IMR-90 (cell line): Measurements from ENCODE around the gene IRF2BP2. TPM values are rescaled to one million over a fixed set of nuclear protein-coding genes. Genes with fewer than 3 reads are reported as not detected.

ENCODE experiments used
- ATAC-seq: fragments of 200-7000 bp; cut with Tn5 transposase; 2 replicates; pipeline ENCODE4 v1.9.1; 2020; ENCODE audit warnings: low read depth, mild to moderate bottlenecking, moderate library complexity
- BruUV-seq: library from RNA; stranded (reverse); fragments of 400-500 nt; replicated peaks from 2 replicates; lab custom pipeline; 2021; lab: Mats Ljungman, UMichigan
- CTCF ChIA-PET: fragments of 300-600 bp; formaldehyde crosslinking; extraction: SDS; loops from one replicate; lab custom pipeline; 2021; ENCODE audit warnings: antibody characterized with exemption; lab: Yijun Ruan, JAX
- POLR2A ChIA-PET: fragments of 300-600 bp; sonication (Branson Sonifier 250); formaldehyde crosslinking; loops from one replicate; lab custom pipeline; 2022; ENCODE audit warnings: antibody characterized with exemption; ENCODE audit not compliant: unreplicated experiment; lab: Charles Lee
- DNase-seq: peaks from one replicate; pipeline ENCODE4 v3.0.0; 2013
- H2AFZ ChIP-seq: replicated peaks from 2 replicates; pipeline ENCODE3; 2013; ENCODE audit warnings: low read length, mild to moderate bottlenecking; ENCODE audit not compliant: poor library complexity
- H2AK5ac ChIP-seq: 2 replicates; pipeline ENCODE4 v1.6.1; 2013; ENCODE audit warnings: low read depth, low read length, inconsistent platforms
- H2AK9ac ChIP-seq: replicated peaks from 2 replicates; pipeline ENCODE3; 2013; ENCODE audit warnings: mild to moderate bottlenecking, low read depth, low read length, moderate library complexity; ENCODE audit not compliant: poor library complexity
- H2BK120ac ChIP-seq: 2 replicates; pipeline ENCODE4 v1.6.1; 2013; ENCODE audit warnings: low read depth, low read length, inconsistent platforms
- H2BK15ac ChIP-seq: 3 replicates; pipeline ENCODE4 v1.6.1; 2013; ENCODE audit warnings: low read depth, low read length, inconsistent platforms
- H2BK20ac ChIP-seq: 2 replicates; pipeline ENCODE4 v1.6.1; 2013; ENCODE audit warnings: low read depth, mild to moderate bottlenecking, inconsistent platforms, low read length, moderate library complexity
- H2BK5ac ChIP-seq: 2 replicates; pipeline ENCODE4 v1.6.1; 2013; ENCODE audit warnings: mild to moderate bottlenecking, low read depth, low read length, inconsistent platforms; ENCODE audit not compliant: poor library complexity, severe bottlenecking
- H3K14ac ChIP-seq: replicated peaks from 2 replicates; pipeline ENCODE4 v1.6.1; 2013; ENCODE audit warnings: low read depth, low read length, inconsistent platforms
- H3K18ac ChIP-seq: 2 replicates; pipeline ENCODE4 v1.6.1; 2013; ENCODE audit warnings: low read depth, low read length, control low read depth
- H3K23ac ChIP-seq: 2 replicates; pipeline ENCODE4 v1.6.1; 2013; ENCODE audit warnings: low read depth, low read length, inconsistent platforms
- H3K27ac ChIP-seq: 2 replicates; pipeline ENCODE4 v1.5.1; 2013; ENCODE audit warnings: mild to moderate bottlenecking, control low read depth, low read length; ENCODE audit not compliant: insufficient read depth
- H3K27me3 ChIP-seq: 2 replicates; pipeline ENCODE4 v1.6.1; 2013; ENCODE audit warnings: low read length; ENCODE audit not compliant: control insufficient read depth, insufficient read depth
- H3K36me3 ChIP-seq: 2 replicates; pipeline ENCODE4 v1.6.1; 2013; ENCODE audit warnings: low read length, mixed read lengths; ENCODE audit not compliant: control insufficient read depth, insufficient read depth
- H3K4ac ChIP-seq: 2 replicates; pipeline ENCODE4 v1.6.1; 2013; ENCODE audit warnings: low read depth, low read length, inconsistent platforms
- H3K4me1 ChIP-seq: 2 replicates; pipeline ENCODE4 v1.6.1; 2013; ENCODE audit warnings: low read length, mixed read lengths; ENCODE audit not compliant: control insufficient read depth, insufficient read depth
- H3K4me2 ChIP-seq: 2 replicates; pipeline ENCODE4 v1.6.1; 2013; ENCODE audit warnings: low read depth, mild to moderate bottlenecking, control low read depth, low read length, moderate library complexity
- H3K4me3 ChIP-seq: 2 replicates; pipeline ENCODE4 v1.5.1; 2013; ENCODE audit warnings: low read depth, mild to moderate bottlenecking, control low read depth, low read length, moderate library complexity; ENCODE audit not compliant: insufficient read depth
- H3K56ac ChIP-seq: 2 replicates; pipeline ENCODE4 v1.6.1; 2013; ENCODE audit warnings: low read length, inconsistent platforms; ENCODE audit not compliant: insufficient read depth; ENCODE audit errors: extremely low read depth
- H3K79me1 ChIP-seq, 2 experiments: 2 replicates each; pipeline ENCODE4 v1.6.1; 2013; ENCODE audit warnings: low read length in 2 of 2, inconsistent platforms in 1 of 2, low read depth in 1 of 2
- H3K9ac ChIP-seq: 2 replicates; pipeline ENCODE4 v1.6.1; 2013; ENCODE audit warnings: low read depth, low read length, control low read depth
- H3K9me1 ChIP-seq: 2 replicates; pipeline ENCODE4 v1.6.1; 2013; ENCODE audit warnings: low read length, inconsistent platforms; ENCODE audit not compliant: insufficient read depth
- H3K9me3 ChIP-seq: 2 replicates; pipeline ENCODE4 v1.6.1; 2013; ENCODE audit warnings: low read length; ENCODE audit not compliant: control insufficient read depth, insufficient read depth
- H4K20me1 ChIP-seq: 2 replicates; pipeline ENCODE4 v1.6.1; 2013; ENCODE audit warnings: low read length, inconsistent platforms; ENCODE audit not compliant: insufficient read depth
- H4K5ac ChIP-seq: 2 replicates; pipeline ENCODE4 v1.6.1; 2013; ENCODE audit warnings: mild to moderate bottlenecking, low read depth, low read length, control low read depth
- H4K8ac ChIP-seq, 2 experiments: 2 replicates each; pipeline ENCODE4 v1.6.1; 2013; ENCODE audit warnings: low read depth in 2 of 2, low read length in 2 of 2, control low read depth in 1 of 2, inconsistent platforms in 1 of 2
- H4K91ac ChIP-seq: 2 replicates; pipeline ENCODE4 v1.6.1; 2013; ENCODE audit warnings: low read depth, low read length, inconsistent platforms; ENCODE audit not compliant: insufficient read depth
- BHLHE40 ChIP-seq: fragments of 150-350 bp; IDR thresholded peaks from 2 replicates; pipeline ENCODE4 v1.6.1; 2016; ENCODE audit warnings: mild to moderate bottlenecking, low read depth, low read length
- MAFK ChIP-seq: IDR thresholded peaks from 2 replicates; pipeline ENCODE4 v1.6.1; 2012; ENCODE audit warnings: low read depth, low read length, improper control_type of control experiment
- MAZ ChIP-seq: IDR thresholded peaks from 2 replicates; pipeline ENCODE4 v1.6.1; 2012; ENCODE audit warnings: low read depth, mild to moderate bottlenecking, low read length, improper control_type of control experiment, moderate library complexity, borderline replicate concordance
- NFE2L2 ChIP-seq: fragments of 150-350 bp; IDR thresholded peaks from 2 replicates; pipeline ENCODE4 v1.6.1; 2016; ENCODE audit warnings: low read depth, mild to moderate bottlenecking, low read length
- POLR2A ChIP-seq: IDR thresholded peaks from 2 replicates; pipeline ENCODE4 v1.6.1; 2012; ENCODE audit warnings: mild to moderate bottlenecking, low read depth, low read length
- RAD21 ChIP-seq: IDR thresholded peaks from 2 replicates; pipeline ENCODE4 v1.6.1; 2012; ENCODE audit warnings: low read length, improper control_type of control experiment
- RCOR1 ChIP-seq: IDR thresholded peaks from 2 replicates; pipeline ENCODE4 v1.6.1; 2012; ENCODE audit warnings: mild to moderate bottlenecking, low read length, improper control_type of control experiment; ENCODE audit not compliant: insufficient replicate concordance
- RFX5 ChIP-seq: IDR thresholded peaks from 2 replicates; pipeline ENCODE4 v1.8.0; 2012; ENCODE audit warnings: low read depth, mild to moderate bottlenecking, low read length, moderate library complexity
- SMC3 ChIP-seq: fragments of 150-350 bp; IDR thresholded peaks from 2 replicates; pipeline ENCODE4 v1.6.1; 2016; ENCODE audit warnings: low read depth, mild to moderate bottlenecking, antibody characterized with exemption, low read length, moderate library complexity
- WGBS, 2 experiments: methylation state at CpG; one replicate each; pipeline versions ENCODE4 v1.1.5 to v1.1.7; 2013; ENCODE audit warnings: missing lambda C conversion rate in 2 of 2; ENCODE audit not compliant: insufficient read length in 1 of 2; ENCODE audit errors: extremely low coverage in 2 of 2; 5-methylcytosine and 5-hydroxymethylcytosine counted together
- dilution Hi-C: fragments of 300-500 bp; cut with HindIII; formaldehyde crosslinking; loops from one replicate; pipeline ENCODE4 v1.14.3; 2018; ENCODE audit warnings: low sequenced_read_pairs; ENCODE audit not compliant: unreplicated experiment
- in situ Hi-C: fragments of 300-500 bp; cut with MboI; formaldehyde crosslinking; loops from 3 replicates; pipeline ENCODE4 v1.14.3; 2019; ENCODE audit warnings: low sequenced_read_pairs, inconsistent platforms, mixed read lengths
- intact Hi-C: fragments of 100-400 bp; cut with micrococcal nuclease; formaldehyde crosslinking; loops from 2 replicates; pipeline ENCODE4 v1.10.0; 2022
- polyA plus RNA-seq, 3 experiments: library from polyadenylated mRNA; depleted of rRNA; stranded (reverse); fragments of >200 nt; gene quantifications; 2 replicates each; pipeline ENCODE4 v1.2.3, GENCODE V29; 2012; ENCODE audit warnings: low replicate concordance in 1 of 3
- total RNA-seq: library from RNA; depleted of rRNA; stranded (reverse); fragments of >200 nt; gene quantifications from 2 replicates; pipeline ENCODE4 v1.2.3, GENCODE V29; 2012
- TF ChIP-seq, protein P1 (sequence below): fragments of 150-350 bp; IDR thresholded peaks from 2 replicates; pipeline ENCODE4 v1.6.1; 2016; ENCODE audit warnings: low read depth, mild to moderate bottlenecking, low read length, moderate library complexity, borderline replicate concordance
- TF ChIP-seq, protein P2 (sequence below): conservative IDR thresholded peaks from 2 replicates; pipeline ENCODE4 v1.5.1; 2012; ENCODE audit warnings: mild to moderate bottlenecking, low read depth, low read length, improper control_type of control experiment

Gene IRF2BP2
- total and polyA plus RNA-seq, 2 of the 4 experiments (the other 2 are of a cell fraction), result 47.0 to 66.6 TPM

DNA sequence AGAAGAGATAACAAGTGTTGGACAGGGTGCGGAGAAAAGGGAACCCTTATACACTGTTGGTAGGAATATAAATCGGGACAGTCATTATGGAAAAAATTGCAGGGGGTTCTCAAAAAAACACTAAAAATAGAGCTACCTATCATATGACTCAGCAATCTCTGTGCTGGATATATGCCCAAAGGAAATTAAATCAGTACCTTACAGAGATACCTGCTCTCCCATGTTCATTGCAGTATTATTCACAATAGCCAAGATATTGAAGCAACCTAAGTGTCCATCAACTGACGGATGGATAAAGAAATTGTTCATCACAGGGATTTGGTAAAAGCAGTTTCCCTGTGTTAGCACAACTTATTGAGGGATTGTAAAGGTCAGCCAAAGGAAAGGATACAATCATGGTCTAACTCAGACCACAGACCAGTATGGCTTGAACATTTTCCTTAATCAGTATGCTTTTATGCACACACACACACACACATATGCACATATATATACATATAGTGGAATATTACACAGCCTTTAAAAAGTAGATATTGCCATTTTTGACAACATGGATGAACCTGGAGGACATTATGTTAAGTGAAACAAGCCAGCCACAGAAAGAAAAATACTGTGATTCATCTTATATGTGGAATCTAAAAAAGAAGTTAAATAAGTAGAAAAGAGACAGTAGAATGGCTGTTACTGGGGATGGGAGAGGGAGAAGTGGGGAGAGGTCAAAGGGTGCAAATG lies 44.2 kb upstream of the IRF2BP2 start:
- Histone ChIP-seq H3K36me3 (no peaks in the 10 kb centered on the region), H4K5ac (no peak overlapping the region), H2BK5ac (no peak overlapping the region), H3K27me3 (no peaks in the 10 kb centered on the region), H3K27ac (no peak overlapping the region), H4K91ac (no peak overlapping the region), H2AFZ (no peak overlapping the region), H4K8ac (no peak overlapping the region), H4K20me1 (no peaks in the 10 kb centered on the region), H2AK5ac (no peak overlapping the region), H3K18ac (no peak overlapping the region), H3K4me1 (peaks cover 18% of the 10 kb centered on the region), H2BK20ac (no peak overlapping the region), H2BK15ac (no peak overlapping the region), H3K14ac (no peak overlapping the region), H3K79me1 (peaks cover 0 to 10% of the 10 kb centered on the region in 2 experiments; a peak in 1 of 4 replicates), H3K4me2 (no peak overlapping the region), H3K4me3 (no peak overlapping the region), H3K4ac (no peak overlapping the region), H2BK120ac (no peak overlapping the region), H3K9ac (no peak overlapping the region), H3K9me3 (no peaks in the 10 kb centered on the region), H3K56ac (no peak overlapping the region), H3K9me1 (peaks cover 26% of the 10 kb centered on the region), H2AK9ac (no peak overlapping the region), H3K23ac (no peak overlapping the region)
- TF ChIP-seq SMC3, result no peak
- no peak for TF ChIP-seq RFX5
- no peak for TF ChIP-seq RCOR1
- TF ChIP-seq POLR2A, result no peak
- no peak; the same call in 1 of the 2 replicates for TF ChIP-seq NFE2L2
- no peak for TF ChIP-seq MAFK
- TF ChIP-seq RAD21, result no peak
- no peak for TF ChIP-seq MAZ
- TF ChIP-seq, protein P1, sequence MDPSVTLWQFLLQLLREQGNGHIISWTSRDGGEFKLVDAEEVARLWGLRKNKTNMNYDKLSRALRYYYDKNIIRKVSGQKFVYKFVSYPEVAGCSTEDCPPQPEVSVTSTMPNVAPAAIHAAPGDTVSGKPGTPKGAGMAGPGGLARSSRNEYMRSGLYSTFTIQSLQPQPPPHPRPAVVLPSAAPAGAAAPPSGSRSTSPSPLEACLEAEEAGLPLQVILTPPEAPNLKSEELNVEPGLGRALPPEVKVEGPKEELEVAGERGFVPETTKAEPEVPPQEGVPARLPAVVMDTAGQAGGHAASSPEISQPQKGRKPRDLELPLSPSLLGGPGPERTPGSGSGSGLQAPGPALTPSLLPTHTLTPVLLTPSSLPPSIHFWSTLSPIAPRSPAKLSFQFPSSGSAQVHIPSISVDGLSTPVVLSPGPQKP, result no peak
- TF ChIP-seq, protein P2, sequence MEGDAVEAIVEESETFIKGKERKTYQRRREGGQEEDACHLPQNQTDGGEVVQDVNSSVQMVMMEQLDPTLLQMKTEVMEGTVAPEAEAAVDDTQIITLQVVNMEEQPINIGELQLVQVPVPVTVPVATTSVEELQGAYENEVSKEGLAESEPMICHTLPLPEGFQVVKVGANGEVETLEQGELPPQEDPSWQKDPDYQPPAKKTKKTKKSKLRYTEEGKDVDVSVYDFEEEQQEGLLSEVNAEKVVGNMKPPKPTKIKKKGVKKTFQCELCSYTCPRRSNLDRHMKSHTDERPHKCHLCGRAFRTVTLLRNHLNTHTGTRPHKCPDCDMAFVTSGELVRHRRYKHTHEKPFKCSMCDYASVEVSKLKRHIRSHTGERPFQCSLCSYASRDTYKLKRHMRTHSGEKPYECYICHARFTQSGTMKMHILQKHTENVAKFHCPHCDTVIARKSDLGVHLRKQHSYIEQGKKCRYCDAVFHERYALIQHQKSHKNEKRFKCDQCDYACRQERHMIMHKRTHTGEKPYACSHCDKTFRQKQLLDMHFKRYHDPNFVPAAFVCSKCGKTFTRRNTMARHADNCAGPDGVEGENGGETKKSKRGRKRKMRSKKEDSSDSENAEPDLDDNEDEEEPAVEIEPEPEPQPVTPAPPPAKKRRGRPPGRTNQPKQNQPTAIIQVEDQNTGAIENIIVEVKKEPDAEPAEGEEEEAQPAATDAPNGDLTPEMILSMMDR, result no peak
- TF ChIP-seq BHLHE40, result no peak
- no peak for ATAC-seq
- in situ Hi-C loops (no loop called here), dilution Hi-C loops (no loop called here), intact Hi-C loops (no loop called here)
- DNase-seq, result no peak
- ChIA-PET POLR2A (no interaction called here), CTCF (no interaction called here)
- BruUV-seq, result no TSS peak
- whole genome bisulfite sequencing, 2 experiments, result no CpG with 5 or more reads among the region's 3 CpGs
